PC-9 (cell line): ENCODE data around the gene PCLO. TPM values are rescaled to one million over a fixed set of nuclear protein-coding genes. Genes with fewer than 3 reads are reported as not detected.
A peak's percentile ranks its signal among the peaks of the same experiment; 100 is the strongest.

Experiments used
- BruUV-seq: library from RNA; stranded (reverse); fragments of 400-500 nt; replicated peaks from 2 replicates; lab custom pipeline; 2021; lab: Mats Ljungman, UMichigan
- CTCF ChIA-PET: fragments of 300-600 bp; sonication (Branson Sonifier 250); formaldehyde crosslinking; loops from one replicate; lab custom pipeline; 2022; ENCODE audit warnings: antibody characterized with exemption; lab: Charles Lee
- POLR2A ChIA-PET: fragments of 300-600 bp; sonication (Branson Sonifier 250); formaldehyde crosslinking; loops from one replicate; lab custom pipeline; 2022; ENCODE audit warnings: antibody characterized with exemption; ENCODE audit not compliant: unreplicated experiment; lab: Charles Lee
- DNase-seq, 2 experiments: peaks; one replicate each; pipeline versions ENCODE4 v3.0.0 to v3.0.0-alpha.2; 2015 to 2022; ENCODE audit warnings: mixed read lengths in 1 of 2
- H2AFZ ChIP-seq: fragments of 200-600 bp; sonication (generic); 2 replicates; pipeline ENCODE4 v1.8.1; 2017; ENCODE audit warnings: antibody characterized with exemption
- H3F3A ChIP-seq: fragments of 200-600 bp; sonication (generic); 2 replicates; pipeline ENCODE4 v1.8.1; 2017; ENCODE audit warnings: antibody characterized with exemption, mild to moderate bottlenecking, low read depth; ENCODE audit not compliant: insufficient read depth
- H3K27ac ChIP-seq: fragments of 200-600 bp; sonication (generic); 2 replicates; pipeline ENCODE4 v1.6.1; 2016; ENCODE audit warnings: mixed run types
- H3K27me3 ChIP-seq: fragments of 200-600 bp; sonication (generic); 2 replicates; pipeline ENCODE4 v1.6.1; 2016; ENCODE audit warnings: low read depth, mixed run types; ENCODE audit not compliant: insufficient read depth
- H3K36me3 ChIP-seq: fragments of 200-600 bp; sonication (generic); 2 replicates; pipeline ENCODE4 v1.6.1; 2016; ENCODE audit warnings: low read depth, mixed run types
- H3K4me1 ChIP-seq: fragments of 200-600 bp; sonication (generic); replicated peaks from 2 replicates; pipeline ENCODE4 v1.6.1; 2016; ENCODE audit warnings: mixed run types; ENCODE audit not compliant: insufficient read depth
- H3K4me2 ChIP-seq: fragments of 200-600 bp; sonication (generic); 2 replicates; pipeline ENCODE4 v1.6.1; 2017; ENCODE audit warnings: mixed run types
- H3K4me3 ChIP-seq: fragments of 200-600 bp; sonication (generic); 2 replicates; pipeline ENCODE4 v1.6.1; 2016; ENCODE audit warnings: mixed run types
- H3K79me2 ChIP-seq: fragments of 200-600 bp; sonication (generic); 2 replicates; pipeline ENCODE4 v1.6.1; 2017; ENCODE audit warnings: low read depth, mixed run types
- H3K9me2 ChIP-seq: fragments of 200-600 bp; sonication (generic); 2 replicates; pipeline ENCODE4 v1.8.1; 2017; ENCODE audit warnings: mild to moderate bottlenecking; ENCODE audit not compliant: insufficient read depth
- H3K9me3 ChIP-seq: fragments of 200-600 bp; sonication (generic); 2 replicates; pipeline ENCODE4 v1.8.1; 2016; ENCODE audit warnings: low read depth; ENCODE audit not compliant: insufficient read depth
- H4K20me1 ChIP-seq: fragments of 200-600 bp; sonication (generic); 2 replicates; pipeline ENCODE4 v1.8.1; 2017; ENCODE audit not compliant: insufficient read depth
- CTCF ChIP-seq: fragments of 200-600 bp; sonication (generic); conservative IDR thresholded peaks from 2 replicates; pipeline ENCODE4 v1.6.1; 2017; ENCODE audit warnings: mixed run types, antibody characterized with exemption, mild to moderate bottlenecking, moderate library complexity
- EZH2 ChIP-seq: fragments of 200-600 bp; sonication (generic); IDR thresholded peaks from 2 replicates; pipeline ENCODE4 v1.8.0; 2017; ENCODE audit warnings: antibody characterized with exemption, low read depth
- intact Hi-C: fragments of 100-400 bp; cut with micrococcal nuclease; formaldehyde crosslinking; loops from one replicate; pipeline ENCODE4 v1.10.0; 2022; ENCODE audit not compliant: unreplicated experiment
- total RNA-seq: library from RNA; stranded (reverse); gene quantifications from 2 replicates; pipeline ENCODE4 v1.2.3, GENCODE V29; 2021

Gene PCLO
- total RNA-seq, 1 experiment from 2014 or later = 4.0 TPM

GRCh38 chr7:82745820-82746219 lies 416.9 kb downstream of the PCLO start:
- intact Hi-C loops = loop anchor here (10.0 kb wide), 1 partner anchor 419 kb away; the partner anchor contains the start of gene PCLO
- H3K27ac ChIP-seq = no peak overlapping the region
- POLR2A ChIA-PET = no interaction called here

GRCh38 chr7:82745117-82745516 lies 417.6 kb downstream of the PCLO start:
- Histone ChIP-seq H3K79me2 (no peaks in the 10 kb centered on the region), H3K9me2 (no peaks in the 10 kb centered on the region), H3K27ac (no peak overlapping the region), H3K4me3 (no peak overlapping the region), H4K20me1 (no peaks in the 10 kb centered on the region), H3K27me3 (no peaks in the 10 kb centered on the region), H3K9me3 (no peaks in the 10 kb centered on the region), H3F3A (no peaks in the 10 kb centered on the region), H2AFZ (no peak overlapping the region), H3K36me3 (no peaks in the 10 kb centered on the region), H3K4me2 (no peak overlapping the region), H3K4me1 (no peaks in the 10 kb centered on the region)
- no TSS peak for BruUV-seq
- intact Hi-C loops = loop anchor here (10.0 kb wide), 1 partner anchor 420 kb away; the partner anchor contains the start of gene PCLO
- ChIA-PET CTCF (no interaction called here), POLR2A (no interaction called here)
- no peak for DNase-seq
- no peak for TF ChIP-seq EZH2
- no peak for TF ChIP-seq CTCF

More at GRCh38 chr7:82745820-82746219, 416.9 kb downstream of the PCLO start:
- H3K36me3 ChIP-seq = no peaks in the 10 kb centered on the region
- no peaks in the 10 kb centered on the region for H4K20me1 ChIP-seq
- no peak overlapping the region for H3K4me3 ChIP-seq
- no peaks in the 10 kb centered on the region for H3K9me2 ChIP-seq
- CTCF ChIA-PET = no interaction called here
- H3F3A ChIP-seq = no peaks in the 10 kb centered on the region
- no peaks in the 10 kb centered on the region for H3K9me3 ChIP-seq
- DNase-seq = no peak
- no peaks in the 10 kb centered on the region for H3K27me3 ChIP-seq
- H3K4me1 ChIP-seq = no peaks in the 10 kb centered on the region
- H2AFZ ChIP-seq = no peak overlapping the region
- BruUV-seq = no TSS peak
- no peak for TF ChIP-seq CTCF
- no peak for TF ChIP-seq EZH2
- no peaks in the 10 kb centered on the region for H3K79me2 ChIP-seq
- no peak overlapping the region for H3K4me2 ChIP-seq

- no peaks in the 10 kb centered on the region for H3K4me1 ChIP-seq
- no peak for DNase-seq
- BruUV-seq = no TSS peak
- no peak overlapping the region for H3K27ac ChIP-seq
- intact Hi-C loops = loop anchor here (5.0 to 10.0 kb wide), 3 partner anchors 70 to 915 kb away; partner anchors contain the start of gene PCLO
- H3F3A ChIP-seq = no peaks in the 10 kb centered on the region
- H3K27me3 ChIP-seq = no peaks in the 10 kb centered on the region
- no peaks in the 10 kb centered on the region for H3K9me3 ChIP-seq
- no peaks in the 10 kb centered on the region for H3K9me2 ChIP-seq
- TF ChIP-seq EZH2 (no peak), CTCF (no peak)
- no peaks in the 10 kb centered on the region for H3K79me2 ChIP-seq
- H4K20me1 ChIP-seq = no peaks in the 10 kb centered on the region
- no peak overlapping the region for H3K4me3 ChIP-seq
- no peak overlapping the region for H3K4me2 ChIP-seq
- no peaks in the 10 kb centered on the region for H3K36me3 ChIP-seq
- H2AFZ ChIP-seq = peak overlapping the region; percentile 65; the same call in 1 of the 2 replicates
- ChIA-PET POLR2A (no interaction called here), CTCF (no interaction called here)
Observed at GRCh38 chr7:82742163-82742562, 420.5 kb downstream of the PCLO start.
